Neural crest cell (in vitro differentiated cells): ENCODE data around the gene MVB12B. TPM values are rescaled to one million over a fixed set of nuclear protein-coding genes. Genes with fewer than 3 reads are reported as not detected.

ENCODE experiments used
- DNase-seq: peaks from one replicate; pipeline ENCODE4 v3.0.0; 2021; ENCODE audit warnings: low read depth, mixed read lengths, low spot score
- H3K27ac Mint-ChIP-seq: one replicate; pipeline ENCODE4 v1.8.0; 2021; ENCODE audit warnings: mild to moderate bottlenecking, mixed read lengths; ENCODE audit not compliant: unreplicated experiment
- H3K27me3 Mint-ChIP-seq: 2 replicates; pipeline ENCODE4 v1.8.0; 2021; ENCODE audit warnings: low read depth, mild to moderate bottlenecking, mixed read lengths
- H3K36me3 Mint-ChIP-seq: 2 replicates; pipeline ENCODE4 v1.8.0; 2021; ENCODE audit warnings: low read depth, mild to moderate bottlenecking, mixed read lengths
- H3K4me1 Mint-ChIP-seq: 2 replicates; pipeline ENCODE4 v1.8.0; 2021; ENCODE audit warnings: mixed read lengths
- H3K4me3 Mint-ChIP-seq: one replicate; pipeline ENCODE4 v1.8.0; 2021; ENCODE audit warnings: mild to moderate bottlenecking, mixed read lengths
- H3K9me3 Mint-ChIP-seq: 2 replicates; pipeline ENCODE4 v1.8.0; 2021; ENCODE audit warnings: mixed read lengths
- total RNA-seq: library from RNA; stranded (reverse); gene quantifications from 2 replicates; pipeline ENCODE4 v1.2.1, GENCODE V29; 2021
- TF ChIP-seq, protein P1 (sequence below): fragments of 200-600 bp; sonication (generic); conservative IDR thresholded peaks from 2 replicates; pipeline ENCODE4 v1.5.0; 2021; ENCODE audit warnings: antibody characterized with exemption, mild to moderate bottlenecking

MVB12B gene
- total RNA-seq, 1 donor from 2014 or later = 68.1 TPM

DNA sequence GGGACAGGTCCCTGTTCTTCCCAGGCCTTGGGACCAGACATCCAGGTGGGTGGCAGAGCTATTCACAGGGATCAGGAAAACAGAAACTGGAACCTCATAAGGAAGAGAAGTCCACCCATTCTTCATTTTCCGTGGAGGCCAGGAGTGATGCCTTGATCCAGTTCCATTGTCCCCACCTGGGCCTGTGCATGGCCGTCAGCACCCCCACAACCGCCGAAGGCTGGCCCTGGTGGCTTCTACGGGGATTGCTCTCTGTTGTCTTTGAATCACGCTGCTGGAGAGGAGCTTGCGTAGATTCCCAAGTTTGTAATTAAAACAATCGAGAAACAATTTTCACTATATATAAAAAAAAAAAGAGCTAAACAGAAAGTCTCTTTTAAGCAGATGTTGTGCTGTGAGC, 134.4 kb downstream of the MVB12B start:
- TF ChIP-seq, protein P1, sequence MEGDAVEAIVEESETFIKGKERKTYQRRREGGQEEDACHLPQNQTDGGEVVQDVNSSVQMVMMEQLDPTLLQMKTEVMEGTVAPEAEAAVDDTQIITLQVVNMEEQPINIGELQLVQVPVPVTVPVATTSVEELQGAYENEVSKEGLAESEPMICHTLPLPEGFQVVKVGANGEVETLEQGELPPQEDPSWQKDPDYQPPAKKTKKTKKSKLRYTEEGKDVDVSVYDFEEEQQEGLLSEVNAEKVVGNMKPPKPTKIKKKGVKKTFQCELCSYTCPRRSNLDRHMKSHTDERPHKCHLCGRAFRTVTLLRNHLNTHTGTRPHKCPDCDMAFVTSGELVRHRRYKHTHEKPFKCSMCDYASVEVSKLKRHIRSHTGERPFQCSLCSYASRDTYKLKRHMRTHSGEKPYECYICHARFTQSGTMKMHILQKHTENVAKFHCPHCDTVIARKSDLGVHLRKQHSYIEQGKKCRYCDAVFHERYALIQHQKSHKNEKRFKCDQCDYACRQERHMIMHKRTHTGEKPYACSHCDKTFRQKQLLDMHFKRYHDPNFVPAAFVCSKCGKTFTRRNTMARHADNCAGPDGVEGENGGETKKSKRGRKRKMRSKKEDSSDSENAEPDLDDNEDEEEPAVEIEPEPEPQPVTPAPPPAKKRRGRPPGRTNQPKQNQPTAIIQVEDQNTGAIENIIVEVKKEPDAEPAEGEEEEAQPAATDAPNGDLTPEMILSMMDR = no peak
- no peaks in the 10 kb centered on the region for H3K9me3 Mint-ChIP-seq
- no peak overlapping the region for H3K4me3 Mint-ChIP-seq
- H3K4me1 Mint-ChIP-seq = no peaks in the 10 kb centered on the region
- no peaks in the 10 kb centered on the region for H3K27me3 Mint-ChIP-seq
- DNase-seq = no peak
- H3K27ac Mint-ChIP-seq = no peak overlapping the region
- no peaks in the 10 kb centered on the region for H3K36me3 Mint-ChIP-seq

DNA sequence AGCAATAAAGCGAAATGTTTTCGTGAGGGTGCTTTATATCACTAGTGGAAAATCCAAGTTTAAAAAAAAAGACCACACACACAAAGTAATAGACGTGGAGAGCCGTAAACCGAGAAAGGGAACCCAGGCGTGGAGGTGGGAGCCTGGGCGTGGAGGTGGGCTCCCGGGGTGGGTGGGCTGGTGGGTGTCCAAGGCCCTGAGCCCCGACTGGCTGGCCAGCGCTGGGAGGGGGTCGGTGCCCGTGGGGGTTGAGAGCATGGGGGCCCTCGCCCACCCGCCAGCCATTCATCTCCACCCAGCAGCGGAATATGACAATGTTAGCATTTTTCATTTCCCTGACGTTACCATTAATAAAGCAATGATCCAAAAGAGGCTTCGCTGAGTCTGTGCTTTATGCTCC, 135.0 kb downstream of the MVB12B start:
- TF ChIP-seq, protein P1 = no peak
- Mint-ChIP-seq H3K36me3 (no peaks in the 10 kb centered on the region), H3K27ac (no peak overlapping the region), H3K9me3 (no peaks in the 10 kb centered on the region), H3K4me3 (no peak overlapping the region), H3K4me1 (no peaks in the 10 kb centered on the region), H3K27me3 (no peaks in the 10 kb centered on the region)
- DNase-seq = no peak

DNA sequence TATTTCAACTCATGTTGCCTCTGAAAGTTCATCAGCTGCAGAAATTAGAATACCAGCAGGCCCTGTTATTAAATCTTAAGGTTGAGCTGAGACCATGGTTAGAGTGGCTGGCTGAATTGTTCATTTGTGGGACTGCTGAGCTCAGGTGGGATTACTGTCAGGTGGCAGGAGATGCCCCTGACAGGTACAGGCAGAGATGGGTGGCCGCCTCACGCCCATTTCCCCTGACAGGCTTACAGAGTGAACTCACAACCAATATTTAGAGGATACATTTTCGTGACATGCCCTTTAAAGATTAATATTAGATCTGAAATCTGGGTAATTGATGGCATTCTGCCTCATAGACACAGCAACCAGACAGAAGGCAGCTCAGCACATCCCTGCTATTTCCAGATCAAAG, 136.0 kb downstream of the MVB12B start:
- H3K27me3 Mint-ChIP-seq = no peaks in the 10 kb centered on the region
- H3K27ac Mint-ChIP-seq = no peak overlapping the region
- no peaks in the 10 kb centered on the region for H3K4me1 Mint-ChIP-seq
- TF ChIP-seq, protein P1 = no peak
- H3K4me3 Mint-ChIP-seq = no peak overlapping the region
- H3K36me3 Mint-ChIP-seq = no peaks in the 10 kb centered on the region
- H3K9me3 Mint-ChIP-seq = no peaks in the 10 kb centered on the region
- no peak for DNase-seq

DNA sequence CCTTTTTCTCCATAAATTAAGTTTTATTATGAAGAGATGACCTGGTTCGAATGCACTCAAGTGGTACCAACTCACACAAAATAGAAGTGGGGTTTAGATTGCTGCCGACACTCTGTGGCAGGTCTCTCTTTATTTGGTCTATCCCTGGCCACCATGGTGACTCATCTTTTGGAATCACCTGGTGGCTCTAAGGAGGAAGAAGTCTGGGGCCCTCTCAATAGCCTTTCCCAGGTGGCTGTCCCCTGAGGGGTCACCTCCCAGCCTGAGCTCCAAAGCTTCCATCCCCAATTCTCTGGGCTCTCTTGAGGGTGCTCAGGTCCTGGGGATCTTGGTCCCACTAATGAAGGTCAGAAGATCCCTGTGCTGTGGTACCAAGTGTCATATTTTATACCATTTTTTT, 136.8 kb downstream of the MVB12B start:
- no peak for DNase-seq
- no peak overlapping the region for H3K27ac Mint-ChIP-seq
- peaks cover 3% of the 10 kb centered on the region for H3K36me3 Mint-ChIP-seq
- H3K27me3 Mint-ChIP-seq = no peaks in the 10 kb centered on the region
- TF ChIP-seq, protein P1 = no peak
- H3K9me3 Mint-ChIP-seq = no peaks in the 10 kb centered on the region
- no peak overlapping the region for H3K4me3 Mint-ChIP-seq
- H3K4me1 Mint-ChIP-seq = no peaks in the 10 kb centered on the region

DNA sequence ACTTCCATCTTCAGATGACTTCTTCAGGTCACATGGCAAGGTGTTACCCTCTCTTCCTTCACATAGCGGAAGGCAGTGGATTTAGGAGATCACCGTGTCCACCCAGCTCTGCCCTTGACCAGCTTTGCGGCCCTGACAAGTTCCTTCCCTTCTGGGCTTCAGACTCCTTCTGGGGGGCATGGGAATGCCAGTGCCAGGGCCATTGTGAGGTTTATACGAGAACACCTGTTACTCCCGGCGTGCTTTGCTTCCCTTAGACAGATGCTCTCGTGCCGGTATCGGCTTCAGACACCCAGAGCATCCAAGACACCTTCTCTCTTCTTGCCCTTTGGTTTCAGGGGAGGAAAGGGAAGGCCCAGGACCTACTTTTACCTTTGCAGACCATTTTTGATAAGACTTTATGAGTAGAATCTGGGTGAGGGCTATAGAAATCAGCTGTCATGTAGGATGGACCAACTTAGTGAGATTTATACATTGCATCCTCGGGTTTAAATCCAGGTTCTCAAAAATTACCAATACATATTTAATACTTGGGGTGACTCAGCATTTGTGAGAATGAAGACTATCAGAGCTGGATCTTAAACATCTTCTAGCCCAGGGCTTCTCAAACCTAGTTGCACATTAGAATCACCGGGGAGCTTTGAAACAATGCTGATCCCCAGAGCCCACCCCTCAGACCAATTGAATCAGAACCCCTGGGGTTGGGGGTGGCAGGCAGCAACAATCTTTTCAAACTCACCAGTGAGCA, 138.2 kb downstream of the MVB12B start:
- no peaks in the 10 kb centered on the region for H3K4me1 Mint-ChIP-seq
- TF ChIP-seq, protein P1 = no peak
- H3K9me3 Mint-ChIP-seq = no peaks in the 10 kb centered on the region
- no peak overlapping the region for H3K27ac Mint-ChIP-seq
- DNase-seq = no peak
- peaks cover 6% of the 10 kb centered on the region for H3K36me3 Mint-ChIP-seq
- H3K27me3 Mint-ChIP-seq = no peaks in the 10 kb centered on the region
- no peak overlapping the region for H3K4me3 Mint-ChIP-seq
